NK-92 (cell line): ENCODE measurements around the gene ABHD4.
"Not testable (repeated sequence)": the region's sequence is repeated elsewhere in the genome, so short reads cannot be mapped to it uniquely, and the experiment has no call there.

Experiments
- DNase-seq: peaks from one replicate; lab custom pipeline; 2025; ENCODE audit not compliant: unreplicated experiment; lab: John Stamatoyannopoulos, UW

The ABHD4 gene

GRCh38 chr14:22588526-22589095 lies 9.5 kb upstream of the ABHD4 start:
- DNase-seq = no peak

GRCh38 chr14:22589096-22589839 lies 8.8 kb upstream of the ABHD4 start, which contains the start of gene DAD1:
DAD1 (minus strand) TSS chr14:22589224; CDS start chr14:22589157, 67 bp downstream.
- peak; percentile 99 for DNase-seq

- DNase-seq = no peak
These were observed 4.9 kb upstream of the ABHD4 start for GRCh38 chr14:22593189-22593588.

- no peak for DNase-seq
These were observed 4.5 kb upstream of the ABHD4 start for GRCh38 chr14:22593601-22594000.

- DNase-seq = no peak
These were observed 3.9 kb upstream of the ABHD4 start for GRCh38 chr14:22594156-22594716.

GRCh38 chr14:22596354-22596879 lies 1.7 kb upstream of the ABHD4 start:
- no peak for DNase-seq

GRCh38 chr14:22597265-22597664 lies 835 bp upstream of the ABHD4 start:
- DNase-seq = no peak

- no peak for DNase-seq
These were observed 365 bp upstream of the ABHD4 start for GRCh38 chr14:22597771-22598098.

GRCh38 chr14:22598896-22599244 lies 770 bp downstream of the ABHD4 start:
- no peak for DNase-seq

GRCh38 chr14:22599349-22599748 lies 1.2 kb downstream of the ABHD4 start:
- no peak for DNase-seq

GRCh38 chr14:22600027-22600426 lies 1.9 kb downstream of the ABHD4 start:
- DNase-seq = no peak

- no peak for DNase-seq
These were observed 3.4 kb downstream of the ABHD4 start for GRCh38 chr14:22601456-22601855.

- no peak for DNase-seq
These were observed 3.9 kb downstream of the ABHD4 start for GRCh38 chr14:22601996-22602395.

GRCh38 chr14:22602862-22603261 lies 4.8 kb downstream of the ABHD4 start:
- no peak for DNase-seq

GRCh38 chr14:22606380-22606779 lies 8.3 kb downstream of the ABHD4 start:
- DNase-seq = no peak

GRCh38 chr14:22607291-22607690 lies 9.2 kb downstream of the ABHD4 start:
- no peak for DNase-seq

- no peak for DNase-seq
These were observed 12.8 kb downstream of the ABHD4 start for GRCh38 chr14:22610931-22611330.

GRCh38 chr14:22613106-22613695 lies 15.1 kb downstream of the ABHD4 start:
- DNase-seq = no peak

GRCh38 chr14:22613736-22614239 lies 15.7 kb downstream of the ABHD4 start:
- no peak for DNase-seq

- no peak for DNase-seq
These were observed 16.2 kb downstream of the ABHD4 start for GRCh38 chr14:22614240-22614799.

GRCh38 chr14:22615765-22616164 lies 17.7 kb downstream of the ABHD4 start:
- not testable (repeated sequence) for DNase-seq
